IMR-90 (cell line): ENCODE measurements around the gene STAC. TPM values are rescaled to one million over a fixed set of nuclear protein-coding genes. Genes with fewer than 3 reads are reported as not detected.

ENCODE experiments used
- ATAC-seq: fragments of 200-7000 bp; cut with Tn5 transposase; 2 replicates; pipeline ENCODE4 v1.9.1; 2020; ENCODE audit warnings: low read depth, mild to moderate bottlenecking, moderate library complexity
- BruUV-seq: library from RNA; stranded (reverse); fragments of 400-500 nt; replicated peaks from 2 replicates; lab custom pipeline; 2021; lab: Mats Ljungman, UMichigan
- CTCF ChIA-PET: fragments of 300-600 bp; formaldehyde crosslinking; extraction: SDS; loops from one replicate; lab custom pipeline; 2021; ENCODE audit warnings: antibody characterized with exemption; lab: Yijun Ruan, JAX
- POLR2A ChIA-PET: fragments of 300-600 bp; sonication (Branson Sonifier 250); formaldehyde crosslinking; loops from one replicate; lab custom pipeline; 2022; ENCODE audit warnings: antibody characterized with exemption; ENCODE audit not compliant: unreplicated experiment; lab: Charles Lee
- DNase-seq: peaks from one replicate; pipeline ENCODE4 v3.0.0; 2013
- H2AFZ ChIP-seq: replicated peaks from 2 replicates; pipeline ENCODE3; 2013; ENCODE audit warnings: low read length, mild to moderate bottlenecking; ENCODE audit not compliant: poor library complexity
- H2AK5ac ChIP-seq: 2 replicates; pipeline ENCODE4 v1.6.1; 2013; ENCODE audit warnings: low read depth, low read length, inconsistent platforms
- H2AK9ac ChIP-seq: replicated peaks from 2 replicates; pipeline ENCODE3; 2013; ENCODE audit warnings: mild to moderate bottlenecking, low read depth, low read length, moderate library complexity; ENCODE audit not compliant: poor library complexity
- H2BK120ac ChIP-seq: 2 replicates; pipeline ENCODE4 v1.6.1; 2013; ENCODE audit warnings: low read depth, low read length, inconsistent platforms
- H2BK15ac ChIP-seq: 3 replicates; pipeline ENCODE4 v1.6.1; 2013; ENCODE audit warnings: low read depth, low read length, inconsistent platforms
- H2BK20ac ChIP-seq: 2 replicates; pipeline ENCODE4 v1.6.1; 2013; ENCODE audit warnings: low read depth, mild to moderate bottlenecking, inconsistent platforms, low read length, moderate library complexity
- H2BK5ac ChIP-seq: 2 replicates; pipeline ENCODE4 v1.6.1; 2013; ENCODE audit warnings: mild to moderate bottlenecking, low read depth, low read length, inconsistent platforms; ENCODE audit not compliant: poor library complexity, severe bottlenecking
- H3K14ac ChIP-seq: replicated peaks from 2 replicates; pipeline ENCODE4 v1.6.1; 2013; ENCODE audit warnings: low read depth, low read length, inconsistent platforms
- H3K18ac ChIP-seq: 2 replicates; pipeline ENCODE4 v1.6.1; 2013; ENCODE audit warnings: low read depth, low read length, control low read depth
- H3K23ac ChIP-seq: 2 replicates; pipeline ENCODE4 v1.6.1; 2013; ENCODE audit warnings: low read depth, low read length, inconsistent platforms
- H3K27ac ChIP-seq: 2 replicates; pipeline ENCODE4 v1.5.1; 2013; ENCODE audit warnings: mild to moderate bottlenecking, control low read depth, low read length; ENCODE audit not compliant: insufficient read depth
- H3K27me3 ChIP-seq: 2 replicates; pipeline ENCODE4 v1.6.1; 2013; ENCODE audit warnings: low read length; ENCODE audit not compliant: control insufficient read depth, insufficient read depth
- H3K36me3 ChIP-seq: 2 replicates; pipeline ENCODE4 v1.6.1; 2013; ENCODE audit warnings: low read length, mixed read lengths; ENCODE audit not compliant: control insufficient read depth, insufficient read depth
- H3K4ac ChIP-seq: 2 replicates; pipeline ENCODE4 v1.6.1; 2013; ENCODE audit warnings: low read depth, low read length, inconsistent platforms
- H3K4me1 ChIP-seq: 2 replicates; pipeline ENCODE4 v1.6.1; 2013; ENCODE audit warnings: low read length, mixed read lengths; ENCODE audit not compliant: control insufficient read depth, insufficient read depth
- H3K4me2 ChIP-seq: 2 replicates; pipeline ENCODE4 v1.6.1; 2013; ENCODE audit warnings: low read depth, mild to moderate bottlenecking, control low read depth, low read length, moderate library complexity
- H3K4me3 ChIP-seq: 2 replicates; pipeline ENCODE4 v1.5.1; 2013; ENCODE audit warnings: low read depth, mild to moderate bottlenecking, control low read depth, low read length, moderate library complexity; ENCODE audit not compliant: insufficient read depth
- H3K56ac ChIP-seq: 2 replicates; pipeline ENCODE4 v1.6.1; 2013; ENCODE audit warnings: low read length, inconsistent platforms; ENCODE audit not compliant: insufficient read depth; ENCODE audit errors: extremely low read depth
- H3K79me1 ChIP-seq, 2 experiments: 2 replicates each; pipeline ENCODE4 v1.6.1; 2013; ENCODE audit warnings: low read length in 2 of 2, inconsistent platforms in 1 of 2, low read depth in 1 of 2
- H3K9ac ChIP-seq: 2 replicates; pipeline ENCODE4 v1.6.1; 2013; ENCODE audit warnings: low read depth, low read length, control low read depth
- H3K9me1 ChIP-seq: 2 replicates; pipeline ENCODE4 v1.6.1; 2013; ENCODE audit warnings: low read length, inconsistent platforms; ENCODE audit not compliant: insufficient read depth
- H3K9me3 ChIP-seq: 2 replicates; pipeline ENCODE4 v1.6.1; 2013; ENCODE audit warnings: low read length; ENCODE audit not compliant: control insufficient read depth, insufficient read depth
- H4K20me1 ChIP-seq: 2 replicates; pipeline ENCODE4 v1.6.1; 2013; ENCODE audit warnings: low read length, inconsistent platforms; ENCODE audit not compliant: insufficient read depth
- H4K5ac ChIP-seq: 2 replicates; pipeline ENCODE4 v1.6.1; 2013; ENCODE audit warnings: mild to moderate bottlenecking, low read depth, low read length, control low read depth
- H4K8ac ChIP-seq, 2 experiments: 2 replicates each; pipeline ENCODE4 v1.6.1; 2013; ENCODE audit warnings: low read depth in 2 of 2, low read length in 2 of 2, control low read depth in 1 of 2, inconsistent platforms in 1 of 2
- H4K91ac ChIP-seq: 2 replicates; pipeline ENCODE4 v1.6.1; 2013; ENCODE audit warnings: low read depth, low read length, inconsistent platforms; ENCODE audit not compliant: insufficient read depth
- BHLHE40 ChIP-seq: fragments of 150-350 bp; IDR thresholded peaks from 2 replicates; pipeline ENCODE4 v1.6.1; 2016; ENCODE audit warnings: mild to moderate bottlenecking, low read depth, low read length
- CHD1 ChIP-seq: IDR thresholded peaks from 2 replicates; pipeline ENCODE4 v1.6.1; 2012; ENCODE audit warnings: low read depth, low read length, improper control_type of control experiment
- MAFK ChIP-seq: IDR thresholded peaks from 2 replicates; pipeline ENCODE4 v1.6.1; 2012; ENCODE audit warnings: low read depth, low read length, improper control_type of control experiment
- MAZ ChIP-seq: IDR thresholded peaks from 2 replicates; pipeline ENCODE4 v1.6.1; 2012; ENCODE audit warnings: low read depth, mild to moderate bottlenecking, low read length, improper control_type of control experiment, moderate library complexity, borderline replicate concordance
- MXI1 ChIP-seq: IDR thresholded peaks from 2 replicates; pipeline ENCODE4 v1.6.1; 2012; ENCODE audit warnings: low read depth, mild to moderate bottlenecking, low read length, moderate library complexity, borderline replicate concordance
- POLR2A ChIP-seq: IDR thresholded peaks from 2 replicates; pipeline ENCODE4 v1.6.1; 2012; ENCODE audit warnings: mild to moderate bottlenecking, low read depth, low read length
- RAD21 ChIP-seq: IDR thresholded peaks from 2 replicates; pipeline ENCODE4 v1.6.1; 2012; ENCODE audit warnings: low read length, improper control_type of control experiment
- RFX5 ChIP-seq: IDR thresholded peaks from 2 replicates; pipeline ENCODE4 v1.8.0; 2012; ENCODE audit warnings: low read depth, mild to moderate bottlenecking, low read length, moderate library complexity
- SMC3 ChIP-seq: fragments of 150-350 bp; IDR thresholded peaks from 2 replicates; pipeline ENCODE4 v1.6.1; 2016; ENCODE audit warnings: low read depth, mild to moderate bottlenecking, antibody characterized with exemption, low read length, moderate library complexity
- USF2 ChIP-seq: fragments of 150-350 bp; IDR thresholded peaks from 2 replicates; pipeline ENCODE4 v1.6.1; 2017; ENCODE audit warnings: mild to moderate bottlenecking, antibody characterized with exemption, low read length, low read depth
- WGBS, 2 experiments: methylation state at CpG; one replicate each; pipeline versions ENCODE4 v1.1.5 to v1.1.7; 2013; ENCODE audit warnings: missing lambda C conversion rate in 2 of 2; ENCODE audit not compliant: insufficient read length in 1 of 2; ENCODE audit errors: extremely low coverage in 2 of 2; 5-methylcytosine and 5-hydroxymethylcytosine counted together
- dilution Hi-C: fragments of 300-500 bp; cut with HindIII; formaldehyde crosslinking; loops from one replicate; pipeline ENCODE4 v1.14.3; 2018; ENCODE audit warnings: low sequenced_read_pairs; ENCODE audit not compliant: unreplicated experiment
- in situ Hi-C: fragments of 300-500 bp; cut with MboI; formaldehyde crosslinking; loops from 3 replicates; pipeline ENCODE4 v1.14.3; 2019; ENCODE audit warnings: low sequenced_read_pairs, inconsistent platforms, mixed read lengths
- intact Hi-C: fragments of 100-400 bp; cut with micrococcal nuclease; formaldehyde crosslinking; loops from 2 replicates; pipeline ENCODE4 v1.10.0; 2022
- polyA plus RNA-seq, 3 experiments: library from polyadenylated mRNA; depleted of rRNA; stranded (reverse); fragments of >200 nt; gene quantifications; 2 replicates each; pipeline ENCODE4 v1.2.3, GENCODE V29; 2012; ENCODE audit warnings: low replicate concordance in 1 of 3
- total RNA-seq: library from RNA; depleted of rRNA; stranded (reverse); fragments of >200 nt; gene quantifications from 2 replicates; pipeline ENCODE4 v1.2.3, GENCODE V29; 2012

Gene STAC
- total and polyA plus RNA-seq, 2 of the 4 experiments (the other 2 are of a cell fraction), result 0.19 to 0.36 TPM

- no peak overlapping the region for H4K91ac ChIP-seq
- no peak overlapping the region for H3K4me2 ChIP-seq
- no peaks in the 10 kb centered on the region for H3K9me1 ChIP-seq
- TF ChIP-seq SMC3, result no peak
- TF ChIP-seq CHD1, result no peak
- TF ChIP-seq BHLHE40, result no peak
- TF ChIP-seq USF2, result no peak
- TF ChIP-seq RFX5, result no peak
- no peak for TF ChIP-seq RAD21
- no peak for TF ChIP-seq MAFK
- no peak for TF ChIP-seq MAZ
- no peak for TF ChIP-seq MXI1
- TF ChIP-seq POLR2A, result no peak
- no peak overlapping the region for H3K18ac ChIP-seq
- no peak overlapping the region for H2AK9ac ChIP-seq
- no peak overlapping the region for H3K9ac ChIP-seq
- no peak overlapping the region for H3K14ac ChIP-seq
- H2BK15ac ChIP-seq, result no peak overlapping the region
- H3K27ac ChIP-seq, result no peak overlapping the region
- ChIA-PET POLR2A (no interaction called here), CTCF (no interaction called here)
- no peak overlapping the region for H4K8ac ChIP-seq
- H3K23ac ChIP-seq, result no peak overlapping the region
- H4K20me1 ChIP-seq, result no peaks in the 10 kb centered on the region
- no peaks in the 10 kb centered on the region for H3K79me1 ChIP-seq
- no peak overlapping the region for H3K4me3 ChIP-seq
- no peaks in the 10 kb centered on the region for H3K27me3 ChIP-seq
- H3K56ac ChIP-seq, result no peak overlapping the region
- WGBS, 2 experiments, result 33% methylated on average over 1 of the region's 2 CpGs; no CpG with 5 or more reads in 1 of the 2 experiments
- no peak overlapping the region for H2BK5ac ChIP-seq
- H2BK120ac ChIP-seq, result no peak overlapping the region
- H2BK20ac ChIP-seq, result no peak overlapping the region
- H4K5ac ChIP-seq, result no peak overlapping the region
- no peak overlapping the region for H2AFZ ChIP-seq
- no peak overlapping the region for H2AK5ac ChIP-seq
- no peak overlapping the region for H3K4ac ChIP-seq
- no peaks in the 10 kb centered on the region for H3K4me1 ChIP-seq
- no peaks in the 10 kb centered on the region for H3K9me3 ChIP-seq
- in situ Hi-C loops (no loop called here), intact Hi-C loops (no loop called here), dilution Hi-C loops (no loop called here)
- DNase-seq, result no peak
- no TSS peak for BruUV-seq
- ATAC-seq, result no peak
- H3K36me3 ChIP-seq, result no peaks in the 10 kb centered on the region
Observed at GRCh38 chr3:36434687-36435426, 54.6 kb downstream of the STAC start.
